Mammary epithelial cell (primary cell): ENCODE data around the gene CHD8.

ENCODE experiments used
- EZH2 ChIP-seq: IDR thresholded peaks from 2 replicates; pipeline ENCODE4 v1.6.1; 2012; ENCODE audit warnings: low read length, inconsistent platforms, borderline replicate concordance
- TF ChIP-seq, protein P1 (sequence below), 2 donors: IDR thresholded peaks in 1 of 2; conservative IDR thresholded peaks in 1 of 2; 2 replicates each; pipeline ENCODE4 v1.5.1; 2011 to 2012; ENCODE audit warnings: inconsistent platforms in 2 of 2, low read length in 2 of 2, mild to moderate bottlenecking in 2 of 2, control low read depth in 1 of 2, low read depth in 1 of 2; ENCODE audit not compliant: insufficient read depth in 1 of 2; ENCODE audit errors: extremely low read depth in 1 of 2

GRCh38 chr14:21405097-21405496, 50.8 kb downstream of the CHD8 start:
- TF ChIP-seq, protein P1, sequence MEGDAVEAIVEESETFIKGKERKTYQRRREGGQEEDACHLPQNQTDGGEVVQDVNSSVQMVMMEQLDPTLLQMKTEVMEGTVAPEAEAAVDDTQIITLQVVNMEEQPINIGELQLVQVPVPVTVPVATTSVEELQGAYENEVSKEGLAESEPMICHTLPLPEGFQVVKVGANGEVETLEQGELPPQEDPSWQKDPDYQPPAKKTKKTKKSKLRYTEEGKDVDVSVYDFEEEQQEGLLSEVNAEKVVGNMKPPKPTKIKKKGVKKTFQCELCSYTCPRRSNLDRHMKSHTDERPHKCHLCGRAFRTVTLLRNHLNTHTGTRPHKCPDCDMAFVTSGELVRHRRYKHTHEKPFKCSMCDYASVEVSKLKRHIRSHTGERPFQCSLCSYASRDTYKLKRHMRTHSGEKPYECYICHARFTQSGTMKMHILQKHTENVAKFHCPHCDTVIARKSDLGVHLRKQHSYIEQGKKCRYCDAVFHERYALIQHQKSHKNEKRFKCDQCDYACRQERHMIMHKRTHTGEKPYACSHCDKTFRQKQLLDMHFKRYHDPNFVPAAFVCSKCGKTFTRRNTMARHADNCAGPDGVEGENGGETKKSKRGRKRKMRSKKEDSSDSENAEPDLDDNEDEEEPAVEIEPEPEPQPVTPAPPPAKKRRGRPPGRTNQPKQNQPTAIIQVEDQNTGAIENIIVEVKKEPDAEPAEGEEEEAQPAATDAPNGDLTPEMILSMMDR (conservative IDR thresholded peaks at IDR 0.05 in 1 of 2, IDR thresholded peaks at IDR 0.05 in 1 of 2; ENCODE audit: extremely low read depth in 1 of 2, insufficient read depth in 1 of 2, low read depth in 1 of 2, low read length in 2 of 2) = no peak
- TF ChIP-seq EZH2 = no peak
